Fibroblast of lung (primary cell): Measurements from ENCODE around the gene CCDC112.

Source experiments
- EZH2 ChIP-seq: IDR thresholded peaks from 2 replicates; pipeline ENCODE4 v1.5.1; 2012; ENCODE audit warnings: low read length, control low read depth, mild to moderate bottlenecking; ENCODE audit errors: missing control alignments
- TF ChIP-seq, protein P1 (sequence below), 2 donors: IDR thresholded peaks in 1 of 2; conservative IDR thresholded peaks in 1 of 2; 1 replicate in 1 of 2; 2 replicates in 1 of 2; pipeline ENCODE4 v1.5.1; 2011 to 2012; ENCODE audit warnings: low read length in 2 of 2, control low read depth in 1 of 2, inconsistent platforms in 1 of 2, low read depth in 1 of 2, mild to moderate bottlenecking in 1 of 2

- TF ChIP-seq EZH2: no peak
- TF ChIP-seq, protein P1, sequence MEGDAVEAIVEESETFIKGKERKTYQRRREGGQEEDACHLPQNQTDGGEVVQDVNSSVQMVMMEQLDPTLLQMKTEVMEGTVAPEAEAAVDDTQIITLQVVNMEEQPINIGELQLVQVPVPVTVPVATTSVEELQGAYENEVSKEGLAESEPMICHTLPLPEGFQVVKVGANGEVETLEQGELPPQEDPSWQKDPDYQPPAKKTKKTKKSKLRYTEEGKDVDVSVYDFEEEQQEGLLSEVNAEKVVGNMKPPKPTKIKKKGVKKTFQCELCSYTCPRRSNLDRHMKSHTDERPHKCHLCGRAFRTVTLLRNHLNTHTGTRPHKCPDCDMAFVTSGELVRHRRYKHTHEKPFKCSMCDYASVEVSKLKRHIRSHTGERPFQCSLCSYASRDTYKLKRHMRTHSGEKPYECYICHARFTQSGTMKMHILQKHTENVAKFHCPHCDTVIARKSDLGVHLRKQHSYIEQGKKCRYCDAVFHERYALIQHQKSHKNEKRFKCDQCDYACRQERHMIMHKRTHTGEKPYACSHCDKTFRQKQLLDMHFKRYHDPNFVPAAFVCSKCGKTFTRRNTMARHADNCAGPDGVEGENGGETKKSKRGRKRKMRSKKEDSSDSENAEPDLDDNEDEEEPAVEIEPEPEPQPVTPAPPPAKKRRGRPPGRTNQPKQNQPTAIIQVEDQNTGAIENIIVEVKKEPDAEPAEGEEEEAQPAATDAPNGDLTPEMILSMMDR (conservative IDR thresholded peaks at IDR 0.05 in 1 of 2, IDR thresholded peaks at IDR 0.05 in 1 of 2; ENCODE audit: low read depth in 1 of 2, low read length in 2 of 2): no peak
Observed at GRCh38 chr5:115317320-115317719, 20.9 kb upstream of the CCDC112 start.
